Activated CD8-positive, alpha-beta memory T cell treated with anti-CD3 and anti-CD28 coated beads for 4 hours (primary cell): ENCODE measurements around the gene SYT13.
"Not testable (repeated sequence)": the region's sequence is repeated elsewhere in the genome, so short reads cannot be mapped to it uniquely, and the experiment has no call there.

Source experiments
- DNase-seq, 2 donors: peaks; one replicate each; pipeline ENCODE4 v3.0.0-alpha.2; 2020; ENCODE audit warnings: low read depth in 2 of 2

The SYT13 gene

GRCh38 chr11:45274206-45274605, 11.9 kb downstream of the SYT13 start:
- DNase-seq = no peak

DNA sequence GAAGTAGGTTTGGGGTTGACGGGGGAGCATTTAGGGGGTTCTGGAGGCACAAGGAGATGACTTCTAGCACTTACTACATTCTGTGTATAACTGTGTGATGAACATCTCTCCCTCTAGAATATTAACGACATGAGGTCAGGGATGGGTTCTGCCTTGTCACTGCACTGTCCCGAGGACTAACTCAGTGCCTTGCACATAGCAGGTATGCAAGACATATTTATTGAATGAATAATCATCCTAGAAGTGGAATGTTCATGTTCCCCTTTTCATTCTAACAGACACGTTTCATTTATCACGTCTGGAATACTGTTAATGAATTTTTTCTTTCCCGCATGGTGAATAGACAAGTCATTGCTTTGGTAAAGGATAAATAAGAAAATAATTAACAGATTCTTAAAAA, 12.6 kb downstream of the SYT13 start:
- no peak for DNase-seq

DNA sequence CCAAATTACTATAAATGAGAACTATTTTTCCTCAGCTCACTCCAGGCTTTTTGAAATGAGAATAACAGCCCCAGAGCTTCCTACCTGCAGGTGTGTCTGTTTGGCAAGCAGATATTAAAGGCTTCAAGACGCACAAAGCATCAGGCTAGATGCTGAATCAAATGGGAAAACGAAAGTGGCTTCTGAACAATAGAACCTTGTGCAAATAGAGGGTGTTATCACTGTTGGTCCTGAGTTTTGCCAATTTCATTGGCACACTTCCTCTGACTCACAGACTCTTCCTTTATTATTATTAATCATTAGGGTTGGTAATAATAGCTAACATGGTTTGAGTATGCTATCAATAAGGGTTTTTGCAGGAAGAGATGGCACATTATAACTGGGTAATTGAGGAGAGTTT, 13.4 kb downstream of the SYT13 start:
- no peak for DNase-seq

- no peak for DNase-seq
Measured at GRCh38 chr11:45270946-45271716, 15.0 kb downstream of the SYT13 start.

DNA sequence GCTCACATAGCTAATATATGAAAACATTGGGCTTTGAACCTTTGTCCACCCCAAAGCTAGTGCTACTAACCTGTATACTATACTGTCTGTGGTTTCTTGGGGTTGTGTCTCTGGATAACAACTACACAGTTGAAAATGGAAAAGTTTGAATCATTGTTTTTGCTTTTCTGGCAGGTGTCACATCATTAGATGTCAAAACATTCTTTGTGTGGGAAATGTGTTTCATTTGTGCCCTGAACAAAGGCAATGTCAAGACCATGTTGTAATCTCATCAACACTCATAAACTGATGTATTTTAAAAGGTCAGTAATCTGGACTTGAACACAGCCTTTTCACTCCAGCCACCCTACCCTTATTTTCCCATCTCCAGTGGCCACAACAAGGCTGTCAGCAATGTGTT, 16.5 kb downstream of the SYT13 start:
- DNase-seq = no peak

DNA sequence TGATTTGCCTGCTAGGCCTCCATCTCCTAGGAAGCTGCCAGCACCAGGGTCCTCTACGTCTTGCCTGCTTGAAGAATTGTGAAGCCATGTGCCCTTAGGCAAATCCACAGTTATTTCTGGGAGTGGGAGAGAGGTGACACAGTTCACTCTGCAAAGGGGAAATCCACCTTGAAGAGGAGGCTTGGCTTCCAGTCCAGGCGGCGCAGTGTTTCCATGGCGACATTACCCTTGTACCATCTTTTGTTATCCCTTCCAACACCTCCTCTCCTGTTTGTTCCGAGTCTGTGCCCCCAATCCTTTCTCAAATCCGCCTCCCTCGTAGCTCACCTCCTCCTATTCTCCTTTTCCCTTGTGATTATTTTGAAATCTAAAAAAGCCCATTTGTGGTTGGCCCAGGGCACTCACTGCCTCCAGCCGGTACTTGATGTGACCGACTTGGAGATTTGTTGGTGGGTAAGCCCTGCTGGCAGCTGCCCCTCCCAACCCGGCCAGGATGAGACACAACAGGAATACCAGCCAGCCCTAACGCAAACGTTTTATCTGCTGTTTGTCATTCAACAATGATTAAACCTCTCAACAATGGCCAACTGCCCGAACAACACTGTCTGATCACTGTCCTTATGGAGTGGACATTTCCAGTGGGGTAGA, 18.4 kb downstream of the SYT13 start:
- DNase-seq = no peak

- DNase-seq = no peak
Measured at GRCh38 chr11:45267052-45267451, 19.1 kb downstream of the SYT13 start.

GRCh38 chr11:45266676-45267020, 19.5 kb downstream of the SYT13 start:
- no peak for DNase-seq

DNA sequence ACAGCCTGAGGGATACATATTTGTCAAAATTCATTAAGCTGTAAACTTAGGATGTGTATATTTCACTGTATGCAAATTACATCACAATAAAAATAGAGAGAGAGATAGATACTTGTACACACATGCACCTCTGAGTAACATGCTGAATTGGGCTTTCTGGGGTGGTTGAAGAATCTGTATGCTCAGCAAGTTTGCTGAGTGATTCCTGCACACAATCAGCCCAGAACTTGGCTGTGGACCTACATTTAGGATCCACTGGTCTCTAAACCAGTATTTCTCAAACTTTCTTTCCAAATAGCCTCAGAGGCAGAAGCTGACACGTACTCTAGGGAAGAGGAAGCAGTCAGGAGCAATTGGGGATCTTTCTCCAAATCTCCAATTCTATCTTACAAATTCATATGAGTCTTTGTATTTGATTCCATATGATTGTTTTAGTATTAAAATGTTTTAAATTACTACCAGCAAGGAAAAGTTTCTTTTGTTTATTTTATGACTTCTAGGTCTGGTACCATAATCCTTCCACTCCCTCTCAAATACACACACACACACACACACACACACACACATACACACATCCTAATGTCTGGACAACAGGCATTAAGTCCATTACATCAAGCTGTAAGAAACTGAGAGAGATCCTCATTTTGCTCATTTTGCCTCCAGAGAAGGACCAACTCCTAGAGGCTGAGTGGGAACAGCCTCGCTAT, 20.0 kb downstream of the SYT13 start:
- no peak for DNase-seq

GRCh38 chr11:45264839-45265515, 21.2 kb downstream of the SYT13 start:
- no peak for DNase-seq

- DNase-seq = no peak
Measured at GRCh38 chr11:45263773-45264172, 22.4 kb downstream of the SYT13 start.

DNA sequence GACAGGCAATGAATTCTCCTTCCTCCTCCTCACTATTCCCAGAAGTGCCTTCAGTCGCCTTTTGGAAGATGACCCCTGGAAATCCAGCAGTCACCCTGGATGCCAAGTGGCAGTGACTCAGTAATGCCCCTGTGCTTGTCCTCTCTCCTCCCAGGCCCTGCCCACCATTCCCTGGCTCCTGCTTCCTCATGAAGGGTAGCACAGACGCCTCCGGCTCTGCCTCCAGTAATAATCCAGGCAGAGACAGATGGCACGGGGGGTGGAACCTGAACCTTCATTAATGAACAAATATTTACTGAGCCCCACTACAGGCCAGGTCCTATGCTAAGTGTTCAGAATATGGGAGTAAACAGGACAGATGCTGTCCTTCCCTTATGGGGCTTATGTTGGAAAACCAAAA, 23.2 kb downstream of the SYT13 start:
- DNase-seq = no peak

DNA sequence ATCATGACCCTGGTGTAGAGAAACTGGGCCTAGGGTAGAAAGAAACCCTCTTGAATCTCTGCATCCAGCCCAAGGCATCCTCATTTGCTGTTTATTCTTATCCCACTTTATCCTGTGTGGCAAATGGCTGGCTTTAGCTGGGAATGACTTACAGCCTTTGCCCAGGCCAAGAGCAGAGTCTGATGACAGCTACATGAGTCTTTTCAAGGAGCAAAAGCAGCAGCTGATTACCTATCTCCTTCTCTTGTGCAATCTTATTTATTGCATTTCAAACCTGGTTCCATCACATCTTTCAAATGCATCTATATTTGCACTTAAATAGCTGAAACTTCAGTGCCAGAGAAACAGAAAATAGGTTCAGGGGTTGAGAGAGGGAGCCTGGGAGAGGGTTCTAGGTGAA, 26.1 kb downstream of the SYT13 start:
- DNase-seq = no peak

GRCh38 chr11:45259592-45259991, 26.5 kb downstream of the SYT13 start:
- DNase-seq = no peak

DNA sequence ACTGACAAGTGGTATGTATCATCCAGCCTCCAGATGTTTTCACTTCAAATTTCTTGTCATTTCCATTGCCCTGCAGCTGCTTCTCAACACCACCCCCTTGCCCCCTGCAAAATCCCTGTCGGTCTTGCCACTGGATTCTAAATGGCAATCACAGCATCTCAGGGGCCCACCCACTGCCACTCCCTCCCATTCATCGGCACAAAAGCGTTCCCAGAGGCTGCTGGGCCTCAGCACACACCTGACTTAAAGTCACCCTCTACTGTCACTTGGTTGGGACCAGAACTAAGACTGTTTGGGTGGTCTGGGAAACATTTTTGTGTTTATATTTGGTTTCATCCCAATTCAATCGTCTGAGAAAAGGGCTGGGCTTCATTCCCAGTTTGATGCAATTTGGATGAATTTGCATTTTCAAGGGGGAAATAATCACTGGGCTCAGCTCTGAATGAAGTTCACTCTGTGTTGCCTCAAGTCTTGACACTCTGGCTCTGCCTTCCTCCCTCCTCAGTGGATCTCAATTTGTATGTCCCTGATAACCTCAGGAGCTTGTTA, 27.1 kb downstream of the SYT13 start:
- DNase-seq = no peak

DNA sequence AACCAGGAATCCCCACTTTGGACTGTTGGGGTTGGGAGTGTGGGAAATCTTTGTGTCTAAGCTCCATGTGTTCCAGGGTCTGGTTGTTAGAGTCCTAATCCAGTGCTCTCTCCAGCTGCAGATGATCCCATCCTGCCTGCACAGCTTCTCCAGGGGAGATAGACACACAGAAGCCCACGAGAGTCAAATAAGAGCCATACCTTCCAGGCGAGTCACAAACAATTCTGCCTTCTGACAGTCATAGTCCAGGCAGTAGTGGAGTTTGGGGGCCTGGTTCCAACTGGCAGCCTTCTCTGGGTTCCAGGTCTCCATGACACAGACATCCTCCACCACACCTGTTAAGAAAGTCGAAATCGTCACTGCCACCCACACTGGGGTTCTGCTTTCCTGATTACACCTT, 32.1 kb downstream of the SYT13 start:
- no peak for DNase-seq

DNA sequence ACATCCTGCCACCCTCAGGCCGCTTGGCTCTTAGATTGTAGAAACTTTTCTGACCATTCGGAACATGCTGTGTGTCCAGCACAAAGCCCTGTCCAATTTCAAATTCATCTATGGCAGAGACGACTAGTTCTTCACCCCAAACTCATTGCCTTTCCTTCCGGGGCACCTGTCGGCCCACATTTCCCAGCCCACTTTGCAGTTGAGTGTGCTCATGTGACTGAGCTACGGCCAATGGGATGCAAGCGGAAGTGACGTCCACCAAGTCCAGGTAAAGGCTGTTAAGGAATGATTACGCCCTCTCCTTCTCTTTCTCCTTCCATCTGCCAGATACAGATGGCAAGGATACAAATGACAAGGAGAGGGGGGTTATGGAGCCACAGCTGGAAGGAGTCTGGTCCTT, 32.5 kb downstream of the SYT13 start:
- no peak for DNase-seq

DNA sequence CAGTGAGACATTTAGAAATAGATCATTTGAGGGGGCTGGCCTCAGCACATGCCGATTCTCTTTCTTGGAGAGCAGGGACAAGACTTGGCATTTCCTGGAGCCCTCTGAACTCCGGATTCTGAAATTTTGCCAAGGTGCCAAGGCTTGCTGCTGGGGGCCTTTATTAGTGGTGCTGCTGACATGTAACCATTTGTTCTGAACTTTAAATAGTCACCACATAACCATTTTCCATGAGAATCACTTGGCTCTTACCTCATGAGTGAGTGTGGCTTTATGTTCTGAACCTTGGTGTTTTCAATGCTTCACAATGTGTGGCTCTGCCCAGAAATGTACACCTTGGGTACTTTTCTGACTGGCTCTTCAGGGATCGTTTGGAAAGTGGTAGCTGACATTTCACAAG, 33.3 kb downstream of the SYT13 start:
- DNase-seq = no peak

DNA sequence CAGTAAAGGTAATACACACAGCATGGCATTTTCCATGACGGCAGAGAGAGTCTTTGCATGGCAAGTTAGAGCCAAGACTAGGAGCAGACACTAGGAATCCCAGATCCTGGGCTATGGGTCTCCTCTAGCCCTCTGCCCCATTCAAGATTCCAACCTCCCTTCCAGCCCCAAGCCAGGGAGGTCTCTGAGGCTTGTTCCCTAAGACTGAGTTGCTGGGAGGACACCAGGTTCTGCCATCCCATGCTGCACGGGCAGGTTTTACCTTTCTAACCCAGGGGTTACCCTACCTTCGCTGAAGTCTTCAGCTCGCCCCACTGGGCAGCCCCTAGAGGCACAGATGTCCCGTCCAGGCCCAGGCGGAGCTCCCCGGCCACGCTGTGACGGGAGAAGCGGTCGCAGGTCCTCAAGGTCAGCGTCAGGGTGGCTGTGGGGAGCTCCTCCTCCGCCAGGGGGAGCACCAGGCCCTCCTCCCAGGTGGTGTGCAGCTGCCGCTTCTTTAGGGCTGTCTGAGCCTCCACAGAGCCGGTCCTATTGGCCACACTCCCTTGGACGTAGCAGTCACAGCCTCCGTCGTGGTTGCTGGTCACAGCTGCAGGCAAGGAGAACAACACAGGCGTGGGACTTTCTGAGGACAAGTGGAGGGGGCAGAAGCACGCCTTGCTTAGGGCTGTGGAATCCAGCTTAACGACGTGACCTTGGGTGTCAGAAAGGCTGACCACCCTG, 33.8 kb downstream of the SYT13 start:
- no peak for DNase-seq

DNA sequence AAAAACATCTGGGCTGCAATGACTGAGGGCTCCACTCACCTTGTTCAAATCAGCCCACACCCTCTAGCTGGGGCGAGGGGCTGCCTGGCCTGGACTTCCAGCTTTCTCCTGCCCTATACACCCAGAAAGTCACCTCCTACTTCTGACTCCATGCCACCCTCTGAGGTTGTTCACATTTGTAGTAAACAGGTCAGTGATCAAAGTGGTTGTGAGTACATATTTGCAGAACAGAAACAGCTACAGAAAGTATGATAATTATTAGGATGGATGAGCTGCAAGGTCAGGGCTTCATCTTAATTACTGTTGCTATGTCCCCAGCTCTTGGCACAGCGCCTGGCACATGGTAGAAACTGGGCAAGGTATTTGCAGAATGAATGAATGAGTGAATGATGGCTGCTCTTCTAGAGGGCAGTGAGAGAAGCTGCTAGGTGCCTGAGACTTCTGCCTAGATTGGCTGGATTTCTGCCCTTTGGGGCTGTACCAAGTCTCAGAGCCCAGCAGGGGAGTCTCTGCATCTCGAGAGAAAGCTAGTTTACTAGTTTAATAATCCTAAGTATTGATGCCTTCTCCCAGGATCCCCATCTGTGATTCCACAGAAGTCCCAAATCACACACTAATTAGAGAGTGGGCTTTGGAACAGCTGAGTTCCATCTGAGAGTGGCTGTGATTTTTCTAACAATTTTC, 36.0 kb downstream of the SYT13 start:
- no peak for DNase-seq

DNA sequence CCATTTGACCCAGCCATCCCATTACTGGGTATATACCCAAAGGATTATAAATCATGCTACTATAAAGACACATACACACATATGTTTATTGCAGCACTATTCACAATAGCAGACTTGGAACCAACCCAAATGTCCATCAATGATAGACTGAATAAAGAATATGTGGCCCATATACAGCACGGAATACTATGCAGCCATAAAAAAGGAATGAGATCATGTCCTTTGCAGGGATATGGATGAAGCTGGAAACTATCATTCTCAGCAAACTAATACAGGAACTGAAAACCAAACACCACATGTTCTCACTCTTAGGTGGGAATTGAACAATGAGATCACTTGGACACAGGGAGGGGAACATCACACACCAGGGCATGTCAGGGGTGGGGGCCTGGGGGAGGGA, 36.8 kb downstream of the SYT13 start:
- not testable (repeated sequence) for DNase-seq
